HG03460 (cell line): ENCODE results near the gene MBNL3.
"Not testable (repeated sequence)": the region's sequence is repeated elsewhere in the genome, so short reads cannot be mapped to it uniquely, and the experiment has no call there.

Experiments
- ATAC-seq: cut with Tn5 transposase; IDR thresholded peaks from one replicate; pipeline ENCODE4 v1.9.1; 2021; ENCODE audit not compliant: unreplicated experiment

Gene MBNL3

GRCh38 chrX:132378281-132378680, 110.6 kb downstream of the MBNL3 start:
- ATAC-seq = no peak

DNA sequence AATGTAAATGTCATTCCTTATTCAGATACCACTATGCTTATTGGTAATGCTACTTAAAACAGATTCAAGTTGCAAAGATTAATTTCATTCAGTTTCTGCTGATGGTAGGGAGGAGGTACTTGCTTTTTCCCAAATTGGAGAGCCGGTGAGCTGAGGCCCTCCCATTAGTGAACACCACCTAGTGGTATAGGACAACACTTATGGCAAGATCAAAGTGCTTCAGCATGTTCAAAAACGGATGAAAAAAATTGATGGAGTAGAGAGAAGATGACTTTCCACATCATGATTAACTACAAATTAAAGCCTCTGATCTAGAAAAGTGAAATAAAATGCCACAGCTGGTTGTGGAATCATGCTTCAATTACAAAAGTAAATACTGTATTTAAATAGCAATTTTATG, 112.9 kb downstream of the MBNL3 start:
- ATAC-seq = no peak

- no peak for ATAC-seq
These were observed 115.2 kb downstream of the MBNL3 start for GRCh38 chrX:132373610-132374009.

DNA sequence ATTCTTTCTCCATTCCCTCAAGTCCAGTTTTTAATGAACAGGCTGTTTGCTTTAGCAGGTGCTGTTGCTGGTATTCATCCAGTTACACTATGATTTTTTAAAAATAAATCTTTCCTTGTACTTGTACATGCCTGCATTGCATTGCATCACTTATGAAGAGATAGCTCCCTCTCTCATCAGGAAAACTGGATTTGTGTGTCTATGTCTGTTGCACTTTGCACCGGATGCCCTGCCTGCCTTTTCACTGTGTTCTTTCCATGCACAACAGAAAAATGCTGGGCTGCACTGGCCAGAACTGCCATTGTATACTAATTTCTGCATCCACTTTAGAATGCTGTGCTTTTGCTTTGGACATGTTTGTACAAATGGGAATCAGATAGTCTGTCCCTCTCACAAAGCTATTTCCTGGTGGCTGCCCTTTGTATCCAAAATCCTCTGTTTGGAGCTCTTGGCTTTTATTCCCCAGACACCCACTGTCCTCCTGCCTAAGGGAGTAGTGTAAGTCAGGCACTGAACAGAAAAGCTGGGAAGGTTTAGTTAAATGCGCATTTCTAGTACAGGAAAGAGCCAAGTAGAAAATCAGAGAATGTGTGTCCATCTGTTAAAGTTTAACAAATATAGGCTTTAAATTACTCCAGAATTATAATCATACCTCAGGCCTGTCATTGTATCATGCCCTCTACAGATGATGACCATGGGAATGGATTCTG, 119.1 kb downstream of the MBNL3 start:
- ATAC-seq = no peak

GRCh38 chrX:132367984-132368383, 120.9 kb downstream of the MBNL3 start:
- ATAC-seq = no peak

GRCh38 chrX:132367314-132367713, 121.5 kb downstream of the MBNL3 start:
- ATAC-seq = no peak

- ATAC-seq = no peak
These were observed 123.3 kb downstream of the MBNL3 start for GRCh38 chrX:132365490-132365889.

DNA sequence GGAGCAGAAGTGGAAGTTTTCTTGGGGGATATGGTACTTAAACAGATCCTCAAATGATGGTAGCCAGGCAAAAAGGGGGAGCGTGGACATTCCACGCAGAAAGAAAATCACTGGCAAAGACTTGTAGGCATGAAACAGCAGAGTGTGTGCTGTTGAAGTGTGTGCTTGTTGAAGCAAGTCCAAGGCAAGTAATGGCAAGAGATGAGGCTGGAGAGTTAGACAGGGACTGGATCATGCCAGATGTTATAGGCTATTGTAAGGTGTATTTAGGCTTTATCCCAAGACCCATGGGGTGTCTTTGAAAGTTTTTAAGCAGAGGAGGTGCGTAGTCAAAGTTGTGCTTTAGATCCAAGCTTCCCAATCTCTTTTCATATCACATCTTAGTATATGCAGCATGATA, 124.5 kb downstream of the MBNL3 start:
- ATAC-seq = no peak

- no peak for ATAC-seq
These were observed 135.4 kb downstream of the MBNL3 start for GRCh38 chrX:132353430-132353829.

- ATAC-seq = no peak
These were observed 152.7 kb downstream of the MBNL3 start for GRCh38 chrX:132336172-132336571.

- ATAC-seq = no peak
These were observed 155.5 kb downstream of the MBNL3 start for GRCh38 chrX:132333351-132333750.

GRCh38 chrX:132331532-132331931, 157.3 kb downstream of the MBNL3 start:
- ATAC-seq = no peak

- ATAC-seq = no peak
These were observed 157.8 kb downstream of the MBNL3 start for GRCh38 chrX:132331000-132331399.

DNA sequence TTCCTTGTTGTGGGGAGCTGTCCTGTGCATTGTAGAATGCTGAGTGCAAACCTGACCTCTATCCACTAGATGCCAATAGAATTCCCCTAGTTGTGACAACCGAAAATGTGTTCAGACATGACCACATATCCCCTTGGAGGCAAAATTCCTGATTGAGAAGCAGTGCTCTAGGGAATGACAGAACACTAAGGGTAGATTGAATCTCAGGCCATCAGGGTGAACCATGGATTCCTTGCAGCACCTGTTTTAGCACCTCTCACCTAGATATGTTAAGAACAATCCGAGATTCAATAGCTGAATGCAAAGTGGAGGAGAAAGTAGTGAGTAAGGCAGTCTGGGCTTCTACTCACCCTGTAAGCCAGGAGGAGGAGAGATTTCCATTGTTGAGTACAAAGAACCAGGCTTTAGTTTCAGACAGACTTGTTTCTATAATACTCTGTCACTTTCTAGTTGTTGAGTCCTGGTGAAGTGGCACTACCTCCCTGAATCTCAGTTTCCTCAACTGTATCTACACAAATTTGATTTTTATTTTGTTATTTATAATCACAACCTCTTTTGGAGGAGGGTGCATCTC, 158.6 kb downstream of the MBNL3 start:
- ATAC-seq = no peak

GRCh38 chrX:132326960-132327359, 161.9 kb downstream of the MBNL3 start:
- ATAC-seq = not testable (repeated sequence)
